HL-60 (cell line): ENCODE measurements around the gene TANC1.

ENCODE experiments used
- CTCF ChIP-seq: IDR thresholded peaks from one replicate; pipeline ENCODE4 v1.5.1; 2011; ENCODE audit warnings: low read length, control low read depth, inconsistent platforms; ENCODE audit not compliant: insufficient read depth
- GABPA ChIP-seq: IDR thresholded peaks from 2 replicates; pipeline ENCODE4 v1.6.1; 2012; ENCODE audit warnings: low read depth
- POLR2AphosphoS5 ChIP-seq: IDR thresholded peaks from 2 replicates; pipeline ENCODE4 v1.6.1; 2012; ENCODE audit warnings: low read depth
- REST ChIP-seq: IDR thresholded peaks from 2 replicates; pipeline ENCODE4 v1.6.1; 2012; ENCODE audit warnings: low read depth; ENCODE audit not compliant: insufficient replicate concordance
- SPI1 ChIP-seq: IDR thresholded peaks from 2 replicates; pipeline ENCODE4 v1.6.1; 2012; ENCODE audit warnings: low read depth, mild to moderate bottlenecking, borderline replicate concordance

GRCh38 chr2:159134979-159135378, 166.5 kb downstream of the TANC1 start:
- TF ChIP-seq CTCF (no peak), POLR2AphosphoS5 (no peak), REST (no peak), GABPA (no peak), SPI1 (no peak)
